A673 (cell line): ENCODE data around the gene USPL1.

ENCODE experiments used
- CTCF ChIP-seq: fragments of 300-800, 200-600 bp; sonication (generic); conservative IDR thresholded peaks from 2 replicates; pipeline ENCODE4 v1.5.1; 2017; ENCODE audit warnings: low read depth, mild to moderate bottlenecking, antibody characterized with exemption, low read length, moderate library complexity, mixed read lengths
- EZH2 ChIP-seq: fragments of 200-600 bp; sonication (generic); IDR thresholded peaks from 2 replicates; pipeline ENCODE4 v1.6.1; 2017; ENCODE audit warnings: borderline replicate concordance, low read depth, mild to moderate bottlenecking, mixed read lengths, antibody characterized with exemption, low read length; ENCODE audit not compliant: poor library complexity, severe bottlenecking

GRCh38 chr13:30656178-30656577, 38.5 kb downstream of the USPL1 start:
- no peak for TF ChIP-seq CTCF
- TF ChIP-seq EZH2, result no peak
